ENCODE data around the gene ITPK1. TPM values are rescaled to one million over a fixed set of nuclear protein-coding genes. Genes with fewer than 3 reads are reported as not detected.
A peak's percentile ranks its signal among the peaks of the same experiment; 100 is the strongest.

ITPK1 gene
- total RNA-seq, 2 donors from 2014 or later, result 53.4 to 61.8 TPM

DNA sequence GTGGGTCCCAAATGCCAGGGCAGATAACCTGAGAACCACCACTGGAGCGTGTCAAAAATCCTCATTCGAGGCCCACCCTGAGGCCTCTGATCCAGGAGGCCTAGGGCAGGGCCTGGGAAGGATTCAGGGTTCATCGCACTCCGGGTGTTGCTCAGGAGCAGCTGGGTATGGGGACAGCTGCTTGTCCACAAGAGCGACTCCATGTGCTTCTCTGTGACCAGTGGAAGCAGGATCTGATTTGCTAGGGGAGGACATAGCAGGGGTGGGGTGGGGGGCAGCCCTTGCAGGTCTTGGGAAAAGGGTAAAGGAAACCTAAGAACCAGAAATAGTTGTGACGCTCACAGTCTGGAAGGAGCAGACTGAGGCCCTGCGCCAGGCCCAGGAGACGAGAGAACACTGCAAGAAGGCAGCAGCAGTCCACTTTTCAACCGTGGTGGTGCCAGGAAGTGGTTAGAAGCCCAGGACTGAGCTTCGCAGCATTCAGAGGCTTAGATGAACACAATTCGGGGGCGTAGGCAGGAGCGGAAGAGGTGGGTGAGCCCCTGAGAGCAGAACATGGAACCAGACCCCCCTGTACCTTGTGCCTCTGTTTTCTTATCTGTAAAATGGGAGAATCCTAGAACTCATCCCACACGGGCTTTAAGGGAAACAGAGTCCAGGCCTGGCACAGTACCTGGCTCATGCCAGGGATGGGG is 33.7 kb downstream of the ITPK1 start:
- ATAC-seq (replicated peaks in 1 of 2), result peak; percentile 51 to 72
- peaks cover 42% of the 10 kb centered on the region for H3K4me1 Mint-ChIP-seq (ENCODE audit: low read depth)
- no peaks in the 10 kb centered on the region for H3K36me3 Mint-ChIP-seq (ENCODE audit: insufficient read depth in 2 of 2)
- H3K4me3 Mint-ChIP-seq, result peak overlapping the region; percentile 27 to 49
- peak; percentile 45 to 59 for DNase-seq
- H3K27ac Mint-ChIP-seq, result peak overlapping the region; percentile 25
- H3K9me3 Mint-ChIP-seq, result peaks cover 0 to under 1% of the 10 kb centered on the region in 2 donors
- no peaks in the 10 kb centered on the region for H3K27me3 Mint-ChIP-seq (ENCODE audit: low read depth)

DNA sequence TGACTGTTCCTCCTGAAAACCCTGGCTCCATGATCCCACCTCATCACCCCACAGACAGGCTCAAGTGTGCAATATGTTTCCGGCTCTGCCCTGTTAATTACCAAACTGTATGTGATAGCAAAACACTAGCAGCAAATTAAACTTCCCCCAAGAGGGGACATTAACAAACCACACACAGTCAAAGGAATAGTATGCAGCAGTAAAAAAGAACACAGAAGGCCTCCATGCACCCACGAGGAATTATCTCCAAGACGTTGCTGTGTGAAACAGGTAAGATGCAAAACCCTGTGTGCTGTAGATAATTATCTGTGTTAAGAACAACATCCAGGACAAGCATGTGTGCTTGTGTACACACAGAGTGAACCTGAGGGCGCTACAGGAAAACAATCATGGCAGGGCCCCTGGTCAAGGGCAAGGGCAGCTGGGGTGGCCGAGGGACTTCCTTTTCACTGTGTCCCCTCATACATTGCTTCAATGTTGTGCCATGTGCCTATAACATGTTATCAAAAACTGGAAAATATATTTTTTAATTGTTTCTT is 35.8 kb downstream of the ITPK1 start:
- no peaks in the 10 kb centered on the region for H3K9me3 Mint-ChIP-seq
- DNase-seq (no peak), ATAC-seq (replicated peaks in 1 of 2) (no peak)
- no peak overlapping the region for H3K4me3 Mint-ChIP-seq
- H3K27me3 Mint-ChIP-seq (ENCODE audit: low read depth), result no peaks in the 10 kb centered on the region
- H3K4me1 Mint-ChIP-seq (ENCODE audit: low read depth), result peaks cover 48% of the 10 kb centered on the region
- H3K27ac Mint-ChIP-seq, result no peak overlapping the region
- no peaks in the 10 kb centered on the region for H3K36me3 Mint-ChIP-seq (ENCODE audit: insufficient read depth in 2 of 2)

GRCh38 chr14:93079321-93079720 is 36.4 kb downstream of the ITPK1 start:
- Mint-ChIP-seq H3K4me3 (no peak overlapping the region), H3K27ac (no peak overlapping the region), H3K9me3 (no peaks in the 10 kb centered on the region), H3K4me1 (ENCODE audit: low read depth) (peaks cover 54% of the 10 kb centered on the region), H3K36me3 (ENCODE audit: insufficient read depth in 2 of 2) (no peaks in the 10 kb centered on the region), H3K27me3 (ENCODE audit: low read depth) (no peaks in the 10 kb centered on the region)
- DNase-seq (no peak), ATAC-seq (replicated peaks in 1 of 2) (no peak)

DNA sequence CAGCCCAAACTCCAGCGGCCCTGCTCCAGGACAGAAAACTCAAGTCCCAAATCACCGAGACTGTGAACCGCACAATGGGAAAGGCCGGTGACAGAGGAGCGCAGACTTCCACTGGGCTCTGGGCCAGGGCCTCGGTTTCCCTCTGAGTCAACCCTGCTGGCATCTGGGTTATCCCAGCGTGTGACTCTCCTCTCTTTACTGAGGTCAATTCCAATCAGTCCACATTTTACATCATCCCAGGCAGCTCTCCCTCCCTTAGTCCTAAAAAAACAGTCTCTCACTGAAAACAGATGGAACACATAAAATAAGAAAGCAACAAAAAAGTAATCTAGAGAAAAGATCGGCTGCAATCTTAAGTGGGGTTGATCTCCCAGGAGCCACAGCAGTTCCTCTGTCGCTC is 36.9 kb downstream of the ITPK1 start:
- peaks cover 59% of the 10 kb centered on the region for H3K4me1 Mint-ChIP-seq (ENCODE audit: low read depth)
- ATAC-seq (replicated peaks in 1 of 2), result no peak
- H3K4me3 Mint-ChIP-seq, result no peak overlapping the region
- H3K27me3 Mint-ChIP-seq (ENCODE audit: low read depth), result no peaks in the 10 kb centered on the region
- no peaks in the 10 kb centered on the region for H3K9me3 Mint-ChIP-seq
- H3K36me3 Mint-ChIP-seq (ENCODE audit: insufficient read depth in 2 of 2), result no peaks in the 10 kb centered on the region
- DNase-seq, result no peak
- no peak overlapping the region for H3K27ac Mint-ChIP-seq

DNA sequence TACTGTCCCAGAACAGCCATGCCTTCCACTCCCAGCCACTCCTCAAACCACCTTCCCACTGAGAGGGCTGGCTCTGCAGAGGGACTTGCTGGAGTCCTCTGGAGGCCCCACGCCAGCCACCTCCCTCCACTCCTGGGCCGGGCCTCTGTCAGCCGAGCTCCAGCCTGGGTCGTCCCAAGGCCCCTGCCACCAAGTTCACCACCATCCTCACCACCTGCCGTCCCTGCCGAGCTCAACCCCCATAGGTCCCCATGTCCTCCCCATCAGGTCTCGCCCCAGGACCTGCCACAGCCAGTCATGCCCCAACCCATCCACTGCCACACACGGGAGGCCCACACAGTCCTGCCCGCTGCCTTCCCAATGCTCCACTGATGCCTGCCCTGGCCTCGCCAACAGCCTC is 39.0 kb downstream of the ITPK1 start:
- ATAC-seq (replicated peaks in 1 of 2), result peak in 1 of 2 donors; percentile 21
- H3K27ac Mint-ChIP-seq, result no peak overlapping the region

GRCh38 chr14:93075891-93076290 is 39.8 kb downstream of the ITPK1 start:
- no peaks in the 10 kb centered on the region for H3K36me3 Mint-ChIP-seq (ENCODE audit: insufficient read depth in 2 of 2)
- H3K9me3 Mint-ChIP-seq, result no peaks in the 10 kb centered on the region
- ATAC-seq (replicated peaks in 1 of 2), result no peak
- peak overlapping the region; percentile 42 for H3K27ac Mint-ChIP-seq
- H3K27me3 Mint-ChIP-seq (ENCODE audit: low read depth), result no peaks in the 10 kb centered on the region
- no peak overlapping the region for H3K4me3 Mint-ChIP-seq
- peaks cover 53% of the 10 kb centered on the region for H3K4me1 Mint-ChIP-seq (ENCODE audit: low read depth)
- no peak for DNase-seq

More for the DNA sequence above, 39.0 kb downstream of the ITPK1 start:
- H3K9me3 Mint-ChIP-seq, result no peaks in the 10 kb centered on the region
- no peak overlapping the region for H3K4me3 Mint-ChIP-seq
- H3K4me1 Mint-ChIP-seq (ENCODE audit: low read depth), result peaks cover 59% of the 10 kb centered on the region
- no peaks in the 10 kb centered on the region for H3K36me3 Mint-ChIP-seq (ENCODE audit: insufficient read depth in 2 of 2)
- no peaks in the 10 kb centered on the region for H3K27me3 Mint-ChIP-seq (ENCODE audit: low read depth)
- DNase-seq, result no peak

DNA sequence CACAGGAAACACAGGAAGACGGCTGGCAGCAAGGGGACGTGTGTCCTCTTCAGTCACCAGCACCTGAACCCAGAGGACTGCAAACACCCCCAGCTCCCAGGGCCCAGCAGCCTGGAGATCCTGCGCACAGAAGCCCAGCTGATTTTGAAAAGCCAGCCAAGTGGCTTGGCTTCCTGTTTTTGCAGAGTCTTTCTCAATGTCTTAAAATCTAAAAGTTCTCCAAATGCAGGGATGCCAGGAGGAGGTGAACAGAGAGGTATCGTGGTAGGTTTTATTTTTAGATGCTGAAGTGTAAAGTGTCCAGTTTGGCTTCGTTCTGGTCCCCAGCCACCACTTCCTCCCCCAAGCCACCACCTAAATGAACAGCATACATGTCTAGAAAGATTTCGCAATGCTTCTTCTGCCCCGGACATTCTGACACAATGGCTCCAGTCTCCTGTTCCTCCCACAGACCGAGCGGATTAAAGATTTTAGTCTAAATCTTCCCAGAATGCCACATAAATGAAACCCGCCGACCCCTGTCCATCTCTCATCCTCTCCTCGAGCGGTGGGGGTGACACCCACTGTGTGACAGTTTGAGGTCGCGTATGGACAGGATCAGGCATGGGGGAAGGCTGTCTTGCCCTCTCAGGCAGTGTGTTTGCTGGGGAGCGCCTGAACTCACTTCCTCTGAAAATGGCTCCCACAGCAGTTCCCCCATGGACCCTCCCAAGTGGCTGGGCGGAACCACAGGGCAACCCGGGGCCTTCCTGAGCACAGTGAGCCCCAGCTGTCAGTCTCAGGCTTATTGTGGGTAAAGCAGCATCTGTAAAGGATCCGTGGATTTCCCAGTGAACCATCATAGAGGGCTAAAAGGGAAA is 41.6 kb downstream of the ITPK1 start:
- Mint-ChIP-seq H3K36me3 (ENCODE audit: insufficient read depth in 2 of 2) (no peaks in the 10 kb centered on the region), H3K27me3 (ENCODE audit: low read depth) (no peaks in the 10 kb centered on the region), H3K9me3 (no peaks in the 10 kb centered on the region), H3K4me1 (ENCODE audit: low read depth) (peaks cover 51% of the 10 kb centered on the region), H3K4me3 (peak overlapping the region; percentile 62), H3K27ac (peak overlapping the region; percentile 63)
- DNase-seq (no peak), ATAC-seq (replicated peaks in 1 of 2) (peak; percentile 30 to 39)

GRCh38 chr14:93073358-93073707 is 42.4 kb downstream of the ITPK1 start:
- no peaks in the 10 kb centered on the region for H3K27me3 Mint-ChIP-seq (ENCODE audit: low read depth)

GRCh38 chr14:93072659-93073357 is 42.9 kb downstream of the ITPK1 start:
- peak in 1 of 2 donors; percentile 27 for ATAC-seq (replicated peaks in 1 of 2)
- no peak overlapping the region for H3K27ac Mint-ChIP-seq

More at GRCh38 chr14:93073358-93073707, 42.4 kb downstream of the ITPK1 start:
- peaks cover 46% of the 10 kb centered on the region for H3K4me1 Mint-ChIP-seq (ENCODE audit: low read depth)
- no peaks in the 10 kb centered on the region for H3K9me3 Mint-ChIP-seq
- no peak overlapping the region for H3K4me3 Mint-ChIP-seq
- DNase-seq (no peak), ATAC-seq (replicated peaks in 1 of 2) (no peak)
- no peaks in the 10 kb centered on the region for H3K36me3 Mint-ChIP-seq (ENCODE audit: insufficient read depth in 2 of 2)
- H3K27ac Mint-ChIP-seq, result no peak overlapping the region

GRCh38 chr14:93068711-93069110 is 47.0 kb downstream of the ITPK1 start:
- H3K36me3 Mint-ChIP-seq (ENCODE audit: insufficient read depth in 2 of 2), result no peaks in the 10 kb centered on the region
- no peak overlapping the region for H3K4me3 Mint-ChIP-seq
- no peak overlapping the region for H3K27ac Mint-ChIP-seq
- H3K9me3 Mint-ChIP-seq, result no peaks in the 10 kb centered on the region
- DNase-seq (no peak), ATAC-seq (replicated peaks in 1 of 2) (no peak)
- no peaks in the 10 kb centered on the region for H3K27me3 Mint-ChIP-seq (ENCODE audit: low read depth)
- peaks cover 51% of the 10 kb centered on the region for H3K4me1 Mint-ChIP-seq (ENCODE audit: low read depth)

More at GRCh38 chr14:93072659-93073357, 42.9 kb downstream of the ITPK1 start:
- no peak for DNase-seq
- Mint-ChIP-seq H3K27me3 (ENCODE audit: low read depth) (no peaks in the 10 kb centered on the region), H3K4me3 (peak overlapping the region in 1 of 2 donors; percentile 1), H3K9me3 (no peaks in the 10 kb centered on the region), H3K36me3 (ENCODE audit: insufficient read depth in 2 of 2) (no peaks in the 10 kb centered on the region), H3K4me1 (ENCODE audit: low read depth) (peaks cover 49% of the 10 kb centered on the region)

- DNase-seq, result no peak
- H3K27me3 Mint-ChIP-seq (ENCODE audit: low read depth), result no peaks in the 10 kb centered on the region
- ATAC-seq (replicated peaks in 1 of 2), result no peak
- H3K4me1 Mint-ChIP-seq (ENCODE audit: low read depth), result peaks cover 38% of the 10 kb centered on the region
- peak overlapping the region; percentile 85 for H3K27ac Mint-ChIP-seq
- H3K36me3 Mint-ChIP-seq (ENCODE audit: insufficient read depth in 2 of 2), result no peaks in the 10 kb centered on the region
- H3K4me3 Mint-ChIP-seq, result peak overlapping the region; percentile 62 to 65
- no peaks in the 10 kb centered on the region for H3K9me3 Mint-ChIP-seq
Measured at GRCh38 chr14:93067088-93067487, 48.6 kb downstream of the ITPK1 start.

DNA sequence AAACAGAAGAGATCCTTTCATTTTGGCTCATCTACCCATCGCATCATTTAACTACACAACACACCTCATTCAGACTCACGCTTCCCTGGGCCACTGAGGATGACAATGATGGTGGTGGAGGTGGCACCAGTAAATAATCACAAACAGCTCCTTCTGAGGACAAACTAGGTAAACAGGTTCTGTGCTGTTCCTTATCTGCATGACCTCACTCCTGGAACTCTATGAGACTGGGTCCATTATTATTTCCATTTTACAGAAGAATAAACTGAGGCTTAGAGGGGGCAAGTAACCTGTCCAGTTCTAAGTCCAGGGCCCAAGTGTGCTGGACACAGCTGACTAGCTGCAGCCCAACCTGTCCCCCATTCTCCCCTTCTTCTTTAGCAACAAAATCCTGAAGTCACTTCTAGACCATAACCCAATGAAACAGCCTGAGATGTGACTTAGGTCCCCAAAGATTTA is 50.4 kb downstream of the ITPK1 start:
- Mint-ChIP-seq H3K27me3 (ENCODE audit: low read depth) (no peaks in the 10 kb centered on the region), H3K4me1 (ENCODE audit: low read depth) (peaks cover 56% of the 10 kb centered on the region), H3K9me3 (no peaks in the 10 kb centered on the region), H3K4me3 (peak overlapping the region; percentile 8 to 65), H3K27ac (peak overlapping the region; percentile 85), H3K36me3 (ENCODE audit: insufficient read depth in 2 of 2) (no peaks in the 10 kb centered on the region)
- ATAC-seq (replicated peaks in 1 of 2) (peak; percentile 36 to 54), DNase-seq (peak; percentile 12 to 25)

All from activated T-cell treated with anti-CD3 and anti-CD28 coated beads, Interleukin-2, amount 50 U/mL, for 72 hours (primary cell).